Smooth muscle cell (in vitro differentiated cells): Measurements from ENCODE around the gene GJC1. TPM values are rescaled to one million over a fixed set of nuclear protein-coding genes. Genes with fewer than 3 reads are reported as not detected.

Experiments
- DNase-seq: peaks from one replicate; lab custom pipeline; 2025; ENCODE audit not compliant: unreplicated experiment; lab: John Stamatoyannopoulos, UW
- H2AFZ ChIP-seq: fragments of 200-600 bp; sonication (generic); 2 replicates; pipeline ENCODE4 v1.6.0; 2016; ENCODE audit warnings: antibody characterized with exemption, low read depth, mild to moderate bottlenecking
- H3F3A ChIP-seq: fragments of 200-600 bp; sonication (generic); 2 replicates; pipeline ENCODE4 v1.6.0; 2017; ENCODE audit warnings: antibody characterized with exemption, low read depth
- H3K27ac ChIP-seq: fragments of 200-600 bp; sonication (generic); 2 replicates; pipeline ENCODE4 v1.5.1; 2016; ENCODE audit warnings: low read depth, mild to moderate bottlenecking
- H3K27me3 ChIP-seq: fragments of 200-600 bp; sonication (generic); 2 replicates; pipeline ENCODE4 v1.6.1; 2016; ENCODE audit warnings: low read depth, mild to moderate bottlenecking
- H3K36me3 ChIP-seq: fragments of 200-600 bp; sonication (generic); 2 replicates; pipeline ENCODE4 v1.5.1; 2016; ENCODE audit warnings: low read depth
- H3K4me1 ChIP-seq: fragments of 200-600 bp; sonication (generic); 2 replicates; pipeline ENCODE4 v1.5.1; 2016; ENCODE audit warnings: low read depth
- H3K4me2 ChIP-seq: fragments of 200-600 bp; sonication (generic); 2 replicates; pipeline ENCODE4 v1.6.0; 2016; ENCODE audit warnings: mild to moderate bottlenecking
- H3K4me3 ChIP-seq: fragments of 200-600 bp; sonication (generic); 2 replicates; pipeline ENCODE4 v1.5.1; 2016; ENCODE audit warnings: mild to moderate bottlenecking
- H3K79me2 ChIP-seq: fragments of 200-600 bp; sonication (generic); 2 replicates; pipeline ENCODE4 v1.6.0; 2016; ENCODE audit warnings: low read depth, mild to moderate bottlenecking
- H3K9ac ChIP-seq: fragments of 200-600 bp; sonication (generic); 2 replicates; pipeline ENCODE4 v1.6.0; 2016; ENCODE audit warnings: low read depth
- H3K9me3 ChIP-seq: fragments of 200-600 bp; sonication (generic); replicated peaks from 2 replicates; pipeline ENCODE4 v1.5.1; 2016; ENCODE audit warnings: low read depth
- H4K20me1 ChIP-seq: fragments of 200-600 bp; sonication (generic); 2 replicates; pipeline ENCODE4 v1.6.0; 2016; ENCODE audit warnings: low read depth
- WGBS: methylation state at CpG from one replicate; pipeline ENCODE4 v1.1.7; 2016; ENCODE audit warnings: low lambda C conversion rate; 5-methylcytosine and 5-hydroxymethylcytosine counted together
- polyA plus RNA-seq: library from polyadenylated mRNA; unstranded; fragments of >200 nt; fragmentation: Nextera tagmentation; extraction: Ambion mirVana; gene quantifications from 2 replicates; pipeline ENCODE4 v1.2.1, GENCODE V29; 2016
- total RNA-seq: library from RNA; depleted of rRNA; stranded (reverse); fragments of >200 nt; gene quantifications from 2 replicates; pipeline ENCODE4 v1.2.3, GENCODE V29; 2014
- TF ChIP-seq, protein P1 (sequence below): fragments of 200-600 bp; sonication (generic); IDR thresholded peaks from 2 replicates; pipeline ENCODE4 v1.5.1; 2017; ENCODE audit warnings: borderline replicate concordance, mild to moderate bottlenecking, antibody characterized with exemption; ENCODE audit not compliant: insufficient read depth, poor library complexity, severe bottlenecking

GJC1 gene
- total and polyA plus RNA-seq, 2 experiments from 2014 or later: 8.0 to 16.1 TPM

DNA sequence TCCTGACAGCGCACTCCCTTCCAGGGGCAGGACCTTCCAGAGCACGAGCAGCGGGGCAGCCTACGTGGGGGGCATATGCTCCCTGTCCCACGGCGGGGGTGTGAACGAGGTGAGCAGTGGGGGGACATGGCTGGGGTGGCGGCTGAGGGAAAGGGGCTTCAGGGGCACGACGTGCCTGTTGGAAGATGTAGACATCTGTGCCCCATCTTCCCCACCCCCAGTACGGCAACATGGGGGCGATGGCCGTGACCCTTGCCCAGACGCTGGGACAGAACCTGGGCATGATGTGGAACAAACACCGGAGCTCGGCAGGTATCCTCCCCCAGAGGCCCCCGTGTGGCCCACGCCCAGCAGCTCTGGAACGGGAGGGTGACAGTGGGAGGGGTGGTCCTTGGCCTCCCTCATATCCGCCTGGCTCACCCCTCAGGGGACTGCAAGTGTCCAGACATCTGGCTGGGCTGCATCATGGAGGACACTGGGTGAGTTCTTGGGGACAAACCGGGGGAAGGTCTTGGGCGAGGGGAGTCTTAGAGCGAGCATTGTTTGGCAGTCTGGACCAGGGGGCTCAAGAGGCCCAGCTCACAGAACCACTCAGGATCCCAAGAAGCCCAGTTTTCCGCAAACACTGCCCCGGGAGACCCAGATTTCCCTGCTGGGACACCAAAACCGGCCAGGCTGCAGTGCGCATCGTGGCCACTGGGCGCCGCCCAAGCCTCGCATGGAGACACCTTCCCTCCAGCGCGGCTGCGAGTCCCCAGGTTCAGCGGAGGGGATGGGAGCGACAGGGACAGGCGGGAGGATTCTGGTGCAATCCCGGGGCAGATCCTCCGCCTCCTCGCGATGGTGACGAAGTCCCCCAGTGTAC lies 55.6 kb downstream of the GJC1 start:
- Histone ChIP-seq H3K4me1 (peaks cover 4% of the 10 kb centered on the region), H3K79me2 (no peaks in the 10 kb centered on the region), H4K20me1 (no peaks in the 10 kb centered on the region), H2AFZ (peak overlapping the region; percentile 70), H3K36me3 (no peaks in the 10 kb centered on the region), H3K4me3 (peak overlapping the region; percentile 59), H3K4me2 (peak overlapping the region; percentile 93), H3K9ac (no peak overlapping the region), H3K9me3 (no peaks in the 10 kb centered on the region), H3K27me3 (no peaks in the 10 kb centered on the region), H3F3A (no peaks in the 10 kb centered on the region), H3K27ac (no peak overlapping the region)
- TF ChIP-seq, protein P1, sequence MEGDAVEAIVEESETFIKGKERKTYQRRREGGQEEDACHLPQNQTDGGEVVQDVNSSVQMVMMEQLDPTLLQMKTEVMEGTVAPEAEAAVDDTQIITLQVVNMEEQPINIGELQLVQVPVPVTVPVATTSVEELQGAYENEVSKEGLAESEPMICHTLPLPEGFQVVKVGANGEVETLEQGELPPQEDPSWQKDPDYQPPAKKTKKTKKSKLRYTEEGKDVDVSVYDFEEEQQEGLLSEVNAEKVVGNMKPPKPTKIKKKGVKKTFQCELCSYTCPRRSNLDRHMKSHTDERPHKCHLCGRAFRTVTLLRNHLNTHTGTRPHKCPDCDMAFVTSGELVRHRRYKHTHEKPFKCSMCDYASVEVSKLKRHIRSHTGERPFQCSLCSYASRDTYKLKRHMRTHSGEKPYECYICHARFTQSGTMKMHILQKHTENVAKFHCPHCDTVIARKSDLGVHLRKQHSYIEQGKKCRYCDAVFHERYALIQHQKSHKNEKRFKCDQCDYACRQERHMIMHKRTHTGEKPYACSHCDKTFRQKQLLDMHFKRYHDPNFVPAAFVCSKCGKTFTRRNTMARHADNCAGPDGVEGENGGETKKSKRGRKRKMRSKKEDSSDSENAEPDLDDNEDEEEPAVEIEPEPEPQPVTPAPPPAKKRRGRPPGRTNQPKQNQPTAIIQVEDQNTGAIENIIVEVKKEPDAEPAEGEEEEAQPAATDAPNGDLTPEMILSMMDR: peak; percentile 99
- peak; percentile 80 for DNase-seq
- 35% methylated on average over 41 of the region's 42 CpGs for WGBS

DNA sequence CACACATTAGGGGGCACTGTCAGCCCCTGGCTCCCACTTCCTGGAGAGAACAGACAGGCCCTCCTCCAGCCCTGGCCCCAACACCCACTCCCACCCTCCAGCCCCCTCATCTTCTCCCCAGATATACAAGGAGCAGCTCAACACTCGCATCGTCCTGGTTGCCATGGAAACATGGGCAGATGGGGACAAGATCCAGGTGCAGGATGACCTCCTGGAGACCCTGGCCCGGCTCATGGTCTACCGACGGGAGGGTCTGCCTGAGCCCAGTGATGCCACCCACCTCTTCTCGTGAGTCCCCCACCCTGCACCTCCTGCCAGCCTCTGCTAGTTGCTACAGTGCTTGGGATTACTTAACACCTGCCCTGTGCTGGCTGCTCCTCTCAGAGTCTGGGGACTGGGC lies 56.9 kb downstream of the GJC1 start:
- peaks cover 4% of the 10 kb centered on the region for H3K4me1 ChIP-seq
- H3K79me2 ChIP-seq: no peaks in the 10 kb centered on the region
- WGBS: 80% methylated on average over 6 of the region's 6 CpGs
- no peak overlapping the region for H3K9ac ChIP-seq
- no peak overlapping the region for H3K4me2 ChIP-seq
- DNase-seq: no peak
- no peak overlapping the region for H3K4me3 ChIP-seq
- H3K36me3 ChIP-seq: no peaks in the 10 kb centered on the region
- no peak overlapping the region for H3K27ac ChIP-seq
- TF ChIP-seq, protein P1: no peak
- H3K9me3 ChIP-seq: no peaks in the 10 kb centered on the region
- no peaks in the 10 kb centered on the region for H4K20me1 ChIP-seq
- H3F3A ChIP-seq: no peaks in the 10 kb centered on the region
- no peak overlapping the region for H2AFZ ChIP-seq
- no peaks in the 10 kb centered on the region for H3K27me3 ChIP-seq

DNA sequence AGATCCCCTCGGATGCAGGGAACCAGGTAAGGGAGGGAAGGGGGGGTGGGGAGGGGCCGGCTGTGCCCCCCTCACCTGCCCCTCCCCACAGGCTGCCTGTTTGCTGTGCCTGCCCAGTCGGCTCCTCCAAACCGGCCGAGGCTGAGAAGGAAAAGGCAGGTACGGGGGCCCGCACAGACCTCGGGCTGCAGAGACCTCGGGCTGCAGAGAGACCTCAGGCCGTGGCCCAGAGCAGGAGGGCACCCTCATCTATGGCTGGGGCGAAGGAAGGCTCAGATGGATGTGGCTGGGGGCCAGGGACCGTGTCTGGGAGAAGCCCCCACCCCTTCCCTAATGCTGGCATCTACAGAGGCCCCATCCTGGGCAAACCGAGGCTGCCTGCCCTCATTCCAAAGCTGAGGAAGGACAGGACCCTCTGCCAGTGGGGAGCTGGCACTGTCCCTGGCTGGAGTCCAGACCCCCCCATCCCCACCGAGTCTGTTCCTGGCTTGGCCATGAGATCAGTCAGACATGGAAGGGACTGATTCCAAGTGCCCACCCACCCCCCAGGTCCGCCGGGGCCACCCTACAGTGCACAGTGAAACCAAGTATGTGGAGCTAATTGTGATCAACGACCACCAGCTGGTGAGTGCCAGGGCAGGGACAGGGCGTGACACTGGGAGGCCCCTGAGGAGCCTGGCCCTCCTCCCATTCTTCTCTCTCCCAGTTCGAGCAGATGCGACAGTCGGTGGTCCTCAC lies 57.6 kb downstream of the GJC1 start:
- Histone ChIP-seq H3F3A (no peaks in the 10 kb centered on the region), H2AFZ (no peak overlapping the region), H3K4me2 (no peak overlapping the region), H3K9ac (no peak overlapping the region), H3K27me3 (no peaks in the 10 kb centered on the region), H3K9me3 (no peaks in the 10 kb centered on the region), H3K4me1 (peaks cover 4% of the 10 kb centered on the region), H3K79me2 (no peaks in the 10 kb centered on the region), H3K4me3 (no peak overlapping the region), H3K36me3 (no peaks in the 10 kb centered on the region), H4K20me1 (no peaks in the 10 kb centered on the region), H3K27ac (no peak overlapping the region)
- no peak for DNase-seq
- 78% methylated on average over 20 of the region's 21 CpGs for WGBS
- TF ChIP-seq, protein P1: no peak
